Measurements from ENCODE around the gene ADAMTS2. TPM values are rescaled to one million over a fixed set of nuclear protein-coding genes. Genes with fewer than 3 reads are reported as not detected.

ADAMTS2 gene
- total RNA-seq, 1 experiment from 2014 or later: not detected

DNA sequence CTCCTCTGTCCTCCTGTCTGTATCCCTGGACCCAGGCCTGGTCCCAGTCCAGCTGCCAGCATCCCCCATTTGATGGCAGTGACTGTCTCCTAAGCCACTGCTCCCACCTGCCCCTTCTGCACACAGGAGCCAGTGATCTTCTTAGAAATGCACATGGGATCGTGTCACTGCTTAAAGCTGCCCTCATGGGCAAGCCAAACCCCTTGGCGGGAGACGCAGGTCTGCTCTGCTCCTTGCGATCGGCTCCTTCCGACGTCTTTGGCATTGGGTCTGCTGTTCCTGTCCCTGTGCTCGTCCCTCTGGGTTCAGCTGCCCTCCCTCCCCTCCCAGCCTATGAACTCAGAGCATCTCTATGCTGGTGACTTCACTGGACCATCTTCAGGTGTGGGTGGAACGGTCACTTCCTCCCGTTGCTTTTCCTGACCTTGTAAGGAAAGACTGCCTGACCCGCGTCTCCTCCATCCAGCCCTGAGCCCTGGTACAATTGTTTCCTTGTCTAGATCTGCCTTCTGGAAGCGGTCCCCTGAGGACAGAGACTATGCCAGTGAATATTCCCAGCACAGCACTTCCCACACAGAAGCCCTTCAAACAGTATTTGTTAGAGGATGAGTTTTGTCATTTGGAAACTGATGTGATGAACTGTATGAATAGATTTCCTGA lies 168.6 kb downstream of the ADAMTS2 start:
- no peak overlapping the region for H3K4me2 ChIP-seq (ENCODE audit: low read length)
- H3K4me3 ChIP-seq (ENCODE audit: low read length): no peak overlapping the region
- H3K4me1 ChIP-seq (ENCODE audit: insufficient read depth, low read length): no peaks in the 10 kb centered on the region
- TF ChIP-seq, protein P1, sequence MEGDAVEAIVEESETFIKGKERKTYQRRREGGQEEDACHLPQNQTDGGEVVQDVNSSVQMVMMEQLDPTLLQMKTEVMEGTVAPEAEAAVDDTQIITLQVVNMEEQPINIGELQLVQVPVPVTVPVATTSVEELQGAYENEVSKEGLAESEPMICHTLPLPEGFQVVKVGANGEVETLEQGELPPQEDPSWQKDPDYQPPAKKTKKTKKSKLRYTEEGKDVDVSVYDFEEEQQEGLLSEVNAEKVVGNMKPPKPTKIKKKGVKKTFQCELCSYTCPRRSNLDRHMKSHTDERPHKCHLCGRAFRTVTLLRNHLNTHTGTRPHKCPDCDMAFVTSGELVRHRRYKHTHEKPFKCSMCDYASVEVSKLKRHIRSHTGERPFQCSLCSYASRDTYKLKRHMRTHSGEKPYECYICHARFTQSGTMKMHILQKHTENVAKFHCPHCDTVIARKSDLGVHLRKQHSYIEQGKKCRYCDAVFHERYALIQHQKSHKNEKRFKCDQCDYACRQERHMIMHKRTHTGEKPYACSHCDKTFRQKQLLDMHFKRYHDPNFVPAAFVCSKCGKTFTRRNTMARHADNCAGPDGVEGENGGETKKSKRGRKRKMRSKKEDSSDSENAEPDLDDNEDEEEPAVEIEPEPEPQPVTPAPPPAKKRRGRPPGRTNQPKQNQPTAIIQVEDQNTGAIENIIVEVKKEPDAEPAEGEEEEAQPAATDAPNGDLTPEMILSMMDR (conservative IDR thresholded peaks at IDR 0.05; ENCODE audit: low read depth, low read length): no peak
- TF ChIP-seq EZH2phosphoT487 (IDR thresholded peaks at IDR 0.05; ENCODE audit: borderline replicate concordance, low read length) (no peak), EZH2 (IDR thresholded peaks at IDR 0.05; ENCODE audit: low read length, unreplicated experiment) (no peak)
- no peak overlapping the region for H2AFZ ChIP-seq (ENCODE audit: low read length)
- no peaks in the 10 kb centered on the region for H3F3A ChIP-seq (ENCODE audit: low read length, unreplicated experiment)
- DNase-seq (no peak), ATAC-seq (no peak)
- no peak overlapping the region for H3K27ac ChIP-seq (ENCODE audit: low read length)
- no peaks in the 10 kb centered on the region for H3K36me3 ChIP-seq (ENCODE audit: low read depth, low read length)
- no peak overlapping the region for H3K9ac ChIP-seq (ENCODE audit: low read length)
- POLR2A ChIA-PET (ENCODE audit: unreplicated experiment): no interaction called here
- H3K9me3 ChIP-seq (ENCODE audit: low read length): no peaks in the 10 kb centered on the region
- intact Hi-C loops (cut with micrococcal nuclease): no loop called here
- CTCF ChIA-PET: no interaction called here
- H3K27me3 ChIP-seq (ENCODE audit: low read length): peaks cover 42% of the 10 kb centered on the region
- no TSS peak for BruUV-seq (replicated peaks)
- no peaks in the 10 kb centered on the region for H4K20me1 ChIP-seq (ENCODE audit: low read length)
- H3K9me2 ChIP-seq (replicated peaks; ENCODE audit: low read length): no peaks in the 10 kb centered on the region
- H3K79me2 ChIP-seq (ENCODE audit: low read length): no peaks in the 10 kb centered on the region

DNA sequence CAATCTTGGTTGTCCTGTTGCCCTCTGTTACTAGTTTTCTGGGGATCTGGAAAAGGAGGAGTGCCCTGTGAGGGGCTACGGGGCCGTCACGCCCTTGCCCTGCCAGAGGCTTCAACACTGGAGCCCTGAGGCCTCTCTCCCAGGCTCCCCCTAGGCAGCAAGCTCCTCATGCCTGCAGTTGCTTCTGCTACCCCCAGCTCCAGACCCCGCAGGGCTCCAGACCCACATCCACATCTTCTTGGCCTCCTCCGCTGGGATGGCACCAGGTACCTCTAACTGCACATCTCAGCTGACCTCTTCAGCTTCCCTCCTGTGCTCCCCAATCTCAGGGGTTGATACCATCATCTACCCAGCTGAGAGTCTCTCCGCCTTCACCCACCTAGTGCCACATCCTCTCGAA lies 169.1 kb downstream of the ADAMTS2 start:
- intact Hi-C loops (cut with micrococcal nuclease): no loop called here
- TF ChIP-seq EZH2 (IDR thresholded peaks at IDR 0.05; ENCODE audit: low read length, unreplicated experiment): no peak
- TF ChIP-seq, protein P1 (conservative IDR thresholded peaks at IDR 0.05; ENCODE audit: low read depth, low read length): no peak
- no peak for TF ChIP-seq EZH2phosphoT487 (IDR thresholded peaks at IDR 0.05; ENCODE audit: borderline replicate concordance, low read length)
- ATAC-seq: no peak
- Histone ChIP-seq H3K4me3 (ENCODE audit: low read length) (no peak overlapping the region), H3K27ac (ENCODE audit: low read length) (no peak overlapping the region), H3K79me2 (ENCODE audit: low read length) (no peaks in the 10 kb centered on the region), H4K20me1 (ENCODE audit: low read length) (no peaks in the 10 kb centered on the region), H3K9ac (ENCODE audit: low read length) (no peak overlapping the region), H3K4me1 (ENCODE audit: insufficient read depth, low read length) (no peaks in the 10 kb centered on the region), H3K4me2 (ENCODE audit: low read length) (no peak overlapping the region), H3K36me3 (ENCODE audit: low read depth, low read length) (no peaks in the 10 kb centered on the region), H3K9me2 (replicated peaks; ENCODE audit: low read length) (no peaks in the 10 kb centered on the region), H3K27me3 (ENCODE audit: low read length) (peaks cover 42% of the 10 kb centered on the region), H3K9me3 (ENCODE audit: low read length) (no peaks in the 10 kb centered on the region), H2AFZ (ENCODE audit: low read length) (no peak overlapping the region), H3F3A (ENCODE audit: low read length, unreplicated experiment) (no peaks in the 10 kb centered on the region)
- ChIA-PET POLR2A (ENCODE audit: unreplicated experiment) (no interaction called here), CTCF (no interaction called here)
- DNase-seq: no peak
- BruUV-seq (replicated peaks): no TSS peak

DNA sequence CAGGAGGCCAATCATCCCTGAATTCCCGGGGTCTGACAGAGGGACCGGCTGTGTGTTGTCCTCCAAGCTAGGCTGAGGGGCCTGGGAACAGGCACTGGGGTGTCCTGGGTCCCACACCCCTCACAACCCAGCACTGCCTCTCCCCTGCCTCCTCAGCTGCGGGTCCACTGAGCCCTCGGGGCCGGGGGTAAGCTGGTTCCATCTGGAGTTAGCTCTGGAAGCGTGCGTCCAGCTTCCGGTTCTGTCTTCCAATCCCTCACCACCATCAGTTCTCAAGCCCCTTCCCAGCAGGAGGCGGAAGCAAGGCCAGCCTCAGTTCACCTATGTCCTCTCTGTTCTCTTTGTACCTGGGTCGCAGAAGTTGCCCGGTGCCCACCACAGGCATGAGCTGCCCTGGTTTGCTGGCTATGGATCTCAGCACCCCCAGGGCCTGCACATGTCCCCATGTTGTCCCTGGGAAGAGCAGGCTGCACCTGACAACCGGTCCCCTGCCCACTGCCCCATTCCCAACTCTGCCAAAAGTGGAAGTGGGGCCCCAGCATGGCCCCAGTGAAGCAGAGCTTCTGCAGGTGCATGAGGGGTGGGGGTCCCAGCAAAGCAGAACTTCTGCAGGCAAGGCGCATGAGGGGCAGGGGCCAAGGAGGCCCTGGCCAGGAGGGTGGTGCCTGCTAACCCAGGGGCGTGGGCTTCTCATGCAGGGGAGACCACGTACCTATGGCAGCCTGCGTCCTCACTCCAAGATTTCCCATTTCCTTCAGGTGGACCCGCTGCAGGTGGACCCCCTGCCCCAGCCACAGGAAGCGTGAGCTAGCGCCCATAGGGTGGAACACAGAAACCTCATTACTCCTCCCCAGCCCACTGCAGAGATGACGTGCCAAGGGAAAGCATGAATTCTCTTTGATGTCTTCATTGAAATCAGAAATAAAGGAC lies 173.2 kb downstream of the ADAMTS2 start:
- intact Hi-C loops (cut with micrococcal nuclease): no loop called here
- ATAC-seq (no peak), DNase-seq (no peak)
- H3K9me3 ChIP-seq (ENCODE audit: low read length): no peaks in the 10 kb centered on the region
- H3K27ac ChIP-seq (ENCODE audit: low read length): no peak overlapping the region
- H3F3A ChIP-seq (ENCODE audit: low read length, unreplicated experiment): no peaks in the 10 kb centered on the region
- no peaks in the 10 kb centered on the region for H3K79me2 ChIP-seq (ENCODE audit: low read length)
- H2AFZ ChIP-seq (ENCODE audit: low read length): no peak overlapping the region
- no TSS peak for BruUV-seq (replicated peaks)
- no peaks in the 10 kb centered on the region for H3K4me1 ChIP-seq (ENCODE audit: insufficient read depth, low read length)
- ChIA-PET CTCF (no interaction called here), POLR2A (ENCODE audit: unreplicated experiment) (no interaction called here)
- H3K36me3 ChIP-seq (ENCODE audit: low read depth, low read length): no peaks in the 10 kb centered on the region
- H3K9me2 ChIP-seq (replicated peaks; ENCODE audit: low read length): no peaks in the 10 kb centered on the region
- H4K20me1 ChIP-seq (ENCODE audit: low read length): no peaks in the 10 kb centered on the region
- TF ChIP-seq, protein P1 (conservative IDR thresholded peaks at IDR 0.05; ENCODE audit: low read depth, low read length): no peak
- TF ChIP-seq EZH2phosphoT487 (IDR thresholded peaks at IDR 0.05; ENCODE audit: borderline replicate concordance, low read length): no peak
- no peak for TF ChIP-seq EZH2 (IDR thresholded peaks at IDR 0.05; ENCODE audit: low read length, unreplicated experiment)
- H3K27me3 ChIP-seq (ENCODE audit: low read length): peaks cover 21% of the 10 kb centered on the region
- H3K9ac ChIP-seq (ENCODE audit: low read length): no peak overlapping the region
- no peak overlapping the region for H3K4me2 ChIP-seq (ENCODE audit: low read length)
- no peak overlapping the region for H3K4me3 ChIP-seq (ENCODE audit: low read length)
